ENCODE results near the gene HIGD2A. TPM values are rescaled to one million over a fixed set of nuclear protein-coding genes. Genes with fewer than 3 reads are reported as not detected.

The HIGD2A gene
- total and polyA plus RNA-seq, 2 of the 13 experiments (the other 11 are each of a cell fraction or from before 2014, with no cell fraction given): 89.2 to 146 TPM

- TF ChIP-seq MYC (CRISPR knock-in tag; IDR thresholded peaks at IDR 0.05; ENCODE audit: borderline replicate concordance) (no peak), NCOA1 (CRISPR knock-in tag; IDR thresholded peaks at IDR 0.05) (no peak)
Observed at GRCh38 chr5:176352116-176352878, 36.3 kb upstream of the HIGD2A start (continued).

- POLR2A ChIA-PET: interaction anchor here (0.9 to 3.3 kb wide), 3 partner anchors 8 to 184 kb away, joined by 3 to 16 read pairs (median 3); partner anchors contain the start of genes KIAA1191 and RNF44
- ATAC-seq (no peak), FAIRE-seq (no peak), DNase-seq (ENCODE audit: low spot score) (no peak)
- H3K27ac ChIP-seq (ENCODE audit: extremely low read length, insufficient read depth, low read length): no peak overlapping the region
- no peak overlapping the region for H3K4me2 ChIP-seq (ENCODE audit: low read depth, low read length)
- H3K4me1 ChIP-seq (ENCODE audit: insufficient read depth, low read length): peaks cover 11% of the 10 kb centered on the region
- intact Hi-C loops (cut with micrococcal nuclease; ENCODE audit: unreplicated experiment): no loop called here
- H3K27me3 ChIP-seq (ENCODE audit: control insufficient read depth in 1 of 2, insufficient read depth in 2 of 2, low read length in 2 of 2): no peaks in the 10 kb centered on the region
- peaks cover 44% of the 10 kb centered on the region for H3K79me2 ChIP-seq (ENCODE audit: insufficient read depth, low read length)
- no peaks in the 10 kb centered on the region for H3K9me3 ChIP-seq (ENCODE audit: low read length)
- H4K20me1 ChIP-seq (ENCODE audit: insufficient read depth, low read length): peaks cover 18% of the 10 kb centered on the region
- in situ Hi-C loops (cut with HindIII; ENCODE audit: extremely low pct_ligation_motif_present, low pct_unique_long_range_greater_than_20kb): no loop called here
- peaks cover 33 to 89% of the 10 kb centered on the region in 2 experiments for H3K36me3 ChIP-seq (replicated peaks in 1 of 2; ENCODE audit: control insufficient read depth in 1 of 2, insufficient read depth in 2 of 2, low read length in 2 of 2)
- no peak overlapping the region for H2AFZ ChIP-seq (ENCODE audit: low read length)
- no peak overlapping the region for H3K4me3 ChIP-seq (replicated peaks in 1 of 3; ENCODE audit: insufficient read depth in 1 of 3, low read depth in 2 of 3, low read length in 3 of 3)
- CTCF ChIA-PET (ENCODE audit: low intra/inter-chr PET ratio, low total read pairs): no interaction called here
- H3K9ac ChIP-seq (ENCODE audit: insufficient read depth, low read depth, low read length): no peak overlapping the region
- no TSS peak for BruUV-seq (replicated peaks)
- WGBS (ENCODE audit: low lambda C conversion rate): 96% methylated on average over 4 of the region's 4 CpGs
- TF ChIP-seq KDM1A (CRISPR knock-in tag; IDR thresholded peaks at IDR 0.05): no peak
- no peak for TF ChIP-seq ZNF598 (CRISPR knock-in tag; IDR thresholded peaks at IDR 0.05; ENCODE audit: borderline replicate concordance)
- TF ChIP-seq NCOA1 (CRISPR knock-in tag; IDR thresholded peaks at IDR 0.05): no peak
- TF ChIP-seq SIX1 (CRISPR knock-in tag; IDR thresholded peaks at IDR 0.05; ENCODE audit: borderline replicate concordance): no peak
- TF ChIP-seq PTBP1 (IDR thresholded peaks at IDR 0.05; ENCODE audit: low read depth, low read length, poor library complexity, severe bottlenecking): no peak
- TF ChIP-seq ZNF577 (CRISPR knock-in tag; IDR thresholded peaks at IDR 0.05; ENCODE audit: borderline replicate concordance, low read depth): no peak
- no peak for TF ChIP-seq ZNF781 (CRISPR knock-in tag; IDR thresholded peaks at IDR 0.05; ENCODE audit: borderline replicate concordance, not compliant biosample characterization)
- no peak for TF ChIP-seq KDM3A (CRISPR knock-in tag; IDR thresholded peaks at IDR 0.05; ENCODE audit: low read depth)
- TF ChIP-seq ZNF775 (CRISPR knock-in tag; IDR thresholded peaks at IDR 0.05; ENCODE audit: borderline replicate concordance): no peak
- no peak for TF ChIP-seq ZNF737 (CRISPR knock-in tag; IDR thresholded peaks at IDR 0.05; ENCODE audit: borderline replicate concordance)
- no peak for TF ChIP-seq ZBTB7B (CRISPR knock-in tag; IDR thresholded peaks at IDR 0.05)
- no peak for TF ChIP-seq GMEB2 (CRISPR knock-in tag; IDR thresholded peaks at IDR 0.05; ENCODE audit: low read depth)
- TF ChIP-seq CEBPB (IDR thresholded peaks at IDR 0.05; ENCODE audit: borderline replicate concordance, low read depth, low read length): no peak
- TF ChIP-seq ZNF691 (CRISPR knock-in tag; IDR thresholded peaks at IDR 0.05; ENCODE audit: borderline replicate concordance, low read depth): no peak
- TF ChIP-seq TCF12 (IDR thresholded peaks at IDR 0.05): no peak
- no peak for TF ChIP-seq TCF12 (CRISPR knock-in tag; IDR thresholded peaks at IDR 0.05)
- TF ChIP-seq JARID2 (CRISPR knock-in tag; IDR thresholded peaks at IDR 0.05; ENCODE audit: insufficient replicate concordance): no peak
Observed at GRCh38 chr5:176353533-176353932, 35.0 kb upstream of the HIGD2A start.

Data from HepG2 (cell line).